ENCODE measurements around the gene PANK4. TPM values are rescaled to one million over a fixed set of nuclear protein-coding genes. Genes with fewer than 3 reads are reported as not detected.

The PANK4 gene
- total and polyA plus RNA-seq, 9 of the 15 experiments (the other 6 are each of a cell fraction or from before 2014, with no cell fraction given) = 0.93 to 55.6 (median 31.5) TPM

GRCh38 chr1:2546515-2547209, 20.3 kb upstream of the PANK4 start (continued):
- TF ChIP-seq KDM1A (IDR thresholded peaks at IDR 0.05) = peak; percentile 90 to 97; a peak in 3 of 4 replicates
- TF ChIP-seq ZBTB7A (IDR thresholded peaks at IDR 0.05; ENCODE audit: borderline replicate concordance, control insufficient read depth, low read depth, low read length) = peak; percentile 72; the same call in 1 of the 2 replicates
- peak; percentile 56; the same call in 1 of the 2 replicates for TF ChIP-seq IRF2 (CRISPR knock-in tag; IDR thresholded peaks at IDR 0.05)
- no peak; the same call in 1 of the 2 replicates for TF ChIP-seq FOXP4 (CRISPR knock-in tag; IDR thresholded peaks at IDR 0.05; ENCODE audit: borderline replicate concordance)
- TF ChIP-seq TAF7 (tag; IDR thresholded peaks at IDR 0.05) = no peak
- no peak for TF ChIP-seq SP2 (IDR thresholded peaks at IDR 0.05; ENCODE audit: extremely low read depth, low read depth, low read length, poor library complexity, severe bottlenecking)
- TF ChIP-seq CREB3 (tag; conservative IDR thresholded peaks at IDR 0.05; ENCODE audit: low read depth) = no peak; the same call in 1 of the 2 replicates
- no peak for TF ChIP-seq NFE2L1 (tag; IDR thresholded peaks at IDR 0.05; ENCODE audit: borderline replicate concordance, low read depth)
- no peak for TF ChIP-seq NFXL1 (CRISPR knock-in tag; IDR thresholded peaks at IDR 0.05)
- peak; percentile 34; the same call in 1 of the 2 replicates for TF ChIP-seq PHF8 (IDR thresholded peaks at IDR 0.05; ENCODE audit: borderline replicate concordance, low read length)
- TF ChIP-seq HDAC8 (tag; IDR thresholded peaks at IDR 0.05) = no peak
- TF ChIP-seq TEAD2 (tag; IDR thresholded peaks at IDR 0.05) = no peak
- TF ChIP-seq ZNF589 (CRISPR knock-in tag; IDR thresholded peaks at IDR 0.05; ENCODE audit: low read depth) = no peak
- TF ChIP-seq SUPT5H (IDR thresholded peaks at IDR 0.05) = no peak; the same call in 1 of the 2 replicates
- no peak for TF ChIP-seq RBM17 (IDR thresholded peaks at IDR 0.05; ENCODE audit: borderline replicate concordance, low read depth, low read length)
- peak; percentile 69; the same call in 1 of the 2 replicates for TF ChIP-seq E2F4 (CRISPR knock-in tag; IDR thresholded peaks at IDR 0.05; ENCODE audit: low read depth)
- 0 out of 2 replicates have a peak, but pooled peaks have one; percentile 50 for TF ChIP-seq ELF4 (CRISPR knock-in tag; IDR thresholded peaks at IDR 0.05)
- TF ChIP-seq ZNF668 (CRISPR knock-in tag; IDR thresholded peaks at IDR 0.05) = no peak
- no peak for TF ChIP-seq FOXJ2 (tag; IDR thresholded peaks at IDR 0.05)
- peak; percentile 63 for TF ChIP-seq PCBP1 (IDR thresholded peaks at IDR 0.05; ENCODE audit: low read depth, low read length, poor library complexity, severe bottlenecking)
